HEK293 (cell line): ENCODE measurements around the gene CHN2.

ENCODE experiments used
- CTCF ChIA-PET: fragments of 350-600 bp; formaldehyde crosslinking; extraction: SDS; loops from one replicate; lab custom pipeline; 2021; ENCODE audit warnings: antibody characterized with exemption; lab: Yijun Ruan, JAX
- POLR2A ChIA-PET: fragments of 300-600 bp; formaldehyde crosslinking; extraction: SDS; loops from one replicate; lab custom pipeline; 2020; ENCODE audit warnings: antibody characterized with exemption, inconsistent platforms; lab: Yijun Ruan, JAX
- H3K27ac ChIP-seq: fragments of 200-500 bp; sonication (Bioruptor generic); 2 replicates; pipeline ENCODE4 v1.5.1; 2014; ENCODE audit warnings: low read depth, low read length, control low read depth, inconsistent platforms; ENCODE audit errors: extremely low read depth
- H3K36me3 ChIP-seq, 2 experiments: fragments of 200-500 bp in 1 of 2; sonication (Bioruptor generic) in 1 of 2; 1 replicate in 1 of 2; 2 replicates in 1 of 2; pipeline ENCODE4 v1.5.1; 2014 to 2017; ENCODE audit warnings: inconsistent platforms in 2 of 2, low read length in 2 of 2; ENCODE audit not compliant: control insufficient read depth in 2 of 2, insufficient read depth in 1 of 2
- H3K4me1 ChIP-seq: fragments of 200-500 bp; sonication (Bioruptor generic); 2 replicates; pipeline ENCODE4 v1.5.1; 2014; ENCODE audit warnings: mild to moderate bottlenecking, low read length, inconsistent platforms; ENCODE audit not compliant: control insufficient read depth, insufficient read depth
- H3K4me3 ChIP-seq: 2 replicates; pipeline ENCODE4 v1.5.1; 2011; ENCODE audit warnings: low read depth, mild to moderate bottlenecking, control low read depth, low read length, moderate library complexity
- H3K9me3 ChIP-seq: fragments of 200-500 bp; sonication (Bioruptor generic); 2 replicates; pipeline ENCODE4 v1.5.1; 2014; ENCODE audit warnings: low read depth, low read length, inconsistent platforms; ENCODE audit not compliant: control insufficient read depth, insufficient read depth
- FEZF1 ChIP-seq: fragments of 450-650 bp; formaldehyde crosslinking; IDR thresholded peaks from 2 replicates; pipeline ENCODE4 v1.5.1; 2016; ENCODE audit warnings: missing biosample characterization, missing genetic modification characterization
- KLF16 ChIP-seq: fragments of 450-650 bp; formaldehyde crosslinking; IDR thresholded peaks from 2 replicates; pipeline ENCODE4 v1.5.1; 2017; ENCODE audit warnings: missing biosample characterization, missing genetic modification characterization
- OVOL3 ChIP-seq: fragments of 450-650 bp; formaldehyde crosslinking; IDR thresholded peaks from 2 replicates; pipeline ENCODE4 v1.5.1; 2016; ENCODE audit warnings: missing biosample characterization, missing genetic modification characterization
- SETDB1 ChIP-seq: IDR thresholded peaks from one replicate; pipeline ENCODE4 v1.6.1; 2017; ENCODE audit warnings: mild to moderate bottlenecking, low read length, moderate library complexity, mixed read lengths; ENCODE audit not compliant: insufficient read length
- SP3 ChIP-seq: fragments of 450-650 bp; formaldehyde crosslinking; IDR thresholded peaks from 2 replicates; pipeline ENCODE4 v1.5.1; 2016; ENCODE audit warnings: missing biosample characterization, missing genetic modification characterization
- WT1 ChIP-seq: fragments of 450-650 bp; formaldehyde crosslinking; IDR thresholded peaks from 2 replicates; pipeline ENCODE4 v1.5.1; 2016; ENCODE audit warnings: missing biosample characterization, missing genetic modification characterization
- ZBTB11 ChIP-seq: fragments of 450-650 bp; formaldehyde crosslinking; conservative IDR thresholded peaks from 2 replicates; pipeline ENCODE4 v1.5.1; 2016; ENCODE audit warnings: low read depth, missing biosample characterization, missing genetic modification characterization
- ZBTB17 ChIP-seq: fragments of 450-650 bp; formaldehyde crosslinking; IDR thresholded peaks from 2 replicates; pipeline ENCODE4 v1.5.1; 2016; ENCODE audit warnings: missing biosample characterization, missing genetic modification characterization
- ZBTB7A ChIP-seq: fragments of 450-650 bp; formaldehyde crosslinking; IDR thresholded peaks from 2 replicates; pipeline ENCODE4 v1.5.1; 2016; ENCODE audit warnings: low read depth, missing biosample characterization, missing genetic modification characterization
- ZFP3 ChIP-seq: fragments of 450-650 bp; formaldehyde crosslinking; IDR thresholded peaks from 2 replicates; pipeline ENCODE4 v1.5.1; 2016; ENCODE audit warnings: low read depth, missing biosample characterization, missing genetic modification characterization
- ZIC2 ChIP-seq: fragments of 450-650 bp; formaldehyde crosslinking; IDR thresholded peaks from 2 replicates; pipeline ENCODE4 v1.5.1; 2016; ENCODE audit warnings: missing biosample characterization, missing genetic modification characterization
- ZNF10 ChIP-seq: fragments of 450-650 bp; formaldehyde crosslinking; IDR thresholded peaks from 2 replicates; pipeline ENCODE4 v1.5.1; 2017; ENCODE audit warnings: missing biosample characterization, missing genetic modification characterization
- ZNF114 ChIP-seq: fragments of 450-650 bp; formaldehyde crosslinking; IDR thresholded peaks from 2 replicates; pipeline ENCODE4 v1.5.0; 2017; ENCODE audit warnings: missing biosample characterization, missing genetic modification characterization
- ZNF239 ChIP-seq: fragments of 450-650 bp; formaldehyde crosslinking; IDR thresholded peaks from 2 replicates; pipeline ENCODE4 v1.5.1; 2016; ENCODE audit warnings: missing biosample characterization, missing genetic modification characterization
- ZNF248 ChIP-seq: fragments of 450-650 bp; formaldehyde crosslinking; IDR thresholded peaks from 2 replicates; pipeline ENCODE4 v1.5.1; 2017; ENCODE audit warnings: missing biosample characterization, missing genetic modification characterization
- ZNF292 ChIP-seq: fragments of 450-650 bp; formaldehyde crosslinking; IDR thresholded peaks from 2 replicates; pipeline ENCODE4 v1.5.1; 2016; ENCODE audit warnings: low read depth, missing biosample characterization, missing genetic modification characterization, borderline replicate concordance
- ZNF302 ChIP-seq: fragments of 450-650 bp; formaldehyde crosslinking; IDR thresholded peaks from 2 replicates; pipeline ENCODE4 v1.5.1; 2016; ENCODE audit warnings: missing biosample characterization, missing genetic modification characterization, low read depth
- ZNF354C ChIP-seq: fragments of 450-650 bp; formaldehyde crosslinking; IDR thresholded peaks from 2 replicates; pipeline ENCODE4 v1.5.1; 2016; ENCODE audit warnings: missing biosample characterization, missing genetic modification characterization, low read depth, borderline replicate concordance
- ZNF404 ChIP-seq: fragments of 450-650 bp; formaldehyde crosslinking; IDR thresholded peaks from 2 replicates; pipeline ENCODE4 v1.5.1; 2017; ENCODE audit warnings: missing biosample characterization, missing genetic modification characterization
- ZNF560 ChIP-seq: fragments of 450-650 bp; formaldehyde crosslinking; IDR thresholded peaks from 2 replicates; pipeline ENCODE4 v1.5.1; 2017; ENCODE audit warnings: missing biosample characterization, missing genetic modification characterization, borderline replicate concordance
- ZNF610 ChIP-seq: fragments of 450-650 bp; formaldehyde crosslinking; IDR thresholded peaks from 2 replicates; pipeline ENCODE4 v1.5.1; 2016; ENCODE audit warnings: missing biosample characterization, missing genetic modification characterization, borderline replicate concordance
- ZNF624 ChIP-seq: fragments of 450-650 bp; formaldehyde crosslinking; IDR thresholded peaks from 2 replicates; pipeline ENCODE4 v1.5.1; 2017; ENCODE audit warnings: missing biosample characterization, missing genetic modification characterization
- ZNF768 ChIP-seq: fragments of 450-650 bp; formaldehyde crosslinking; IDR thresholded peaks from 2 replicates; pipeline ENCODE4 v1.5.1; 2018; ENCODE audit warnings: missing biosample characterization, mild to moderate bottlenecking, missing genetic modification characterization
- ZNF837 ChIP-seq: fragments of 450-650 bp; formaldehyde crosslinking; IDR thresholded peaks from 2 replicates; pipeline ENCODE4 v1.5.1; 2016; ENCODE audit warnings: missing biosample characterization, missing genetic modification characterization
- ZSCAN23 ChIP-seq: fragments of 450-650 bp; formaldehyde crosslinking; IDR thresholded peaks from 2 replicates; pipeline ENCODE4 v1.5.1; 2016; ENCODE audit warnings: missing biosample characterization, missing genetic modification characterization
- TF ChIP-seq, protein P1 (sequence below): fragments of 450-650 bp; formaldehyde crosslinking; IDR thresholded peaks from 2 replicates; pipeline ENCODE4 v1.5.1; 2016; ENCODE audit warnings: missing biosample characterization, missing genetic modification characterization
- TF ChIP-seq, protein P2 (sequence below): fragments of 450-650 bp; formaldehyde crosslinking; IDR thresholded peaks from 2 replicates; pipeline ENCODE4 v1.5.1; 2016; ENCODE audit warnings: missing biosample characterization, missing genetic modification characterization, low read depth
- TF ChIP-seq, protein P3 (sequence below): fragments of 450-650 bp; formaldehyde crosslinking; IDR thresholded peaks from 2 replicates; pipeline ENCODE4 v1.5.1; 2016; ENCODE audit warnings: missing biosample characterization, missing genetic modification characterization, low read depth

Gene CHN2

DNA sequence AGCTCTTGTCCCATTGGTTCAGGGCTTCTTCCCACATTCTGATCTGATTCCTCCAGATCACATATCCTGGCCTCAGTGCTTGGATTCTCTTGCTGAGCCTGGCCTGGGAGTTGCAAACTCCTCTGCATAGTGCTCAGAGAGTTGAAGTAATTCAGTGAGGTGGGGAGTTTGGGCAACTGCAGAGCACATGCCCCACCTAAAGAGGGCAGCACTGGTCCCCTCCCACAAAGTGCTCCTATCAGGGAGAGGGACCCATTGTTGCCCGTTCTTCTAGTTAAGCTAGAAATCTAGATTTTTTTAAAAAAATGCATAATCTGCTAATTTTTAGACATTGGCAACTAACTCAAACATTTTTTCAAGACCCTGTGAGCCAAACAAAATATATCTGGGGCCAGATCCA lies 45.1 kb downstream of the CHN2 start:
- TF ChIP-seq ZIC2 (tag by site-specific recombination), result no peak
- TF ChIP-seq ZNF837 (tag by site-specific recombination), result no peak
- TF ChIP-seq, protein P1, sequence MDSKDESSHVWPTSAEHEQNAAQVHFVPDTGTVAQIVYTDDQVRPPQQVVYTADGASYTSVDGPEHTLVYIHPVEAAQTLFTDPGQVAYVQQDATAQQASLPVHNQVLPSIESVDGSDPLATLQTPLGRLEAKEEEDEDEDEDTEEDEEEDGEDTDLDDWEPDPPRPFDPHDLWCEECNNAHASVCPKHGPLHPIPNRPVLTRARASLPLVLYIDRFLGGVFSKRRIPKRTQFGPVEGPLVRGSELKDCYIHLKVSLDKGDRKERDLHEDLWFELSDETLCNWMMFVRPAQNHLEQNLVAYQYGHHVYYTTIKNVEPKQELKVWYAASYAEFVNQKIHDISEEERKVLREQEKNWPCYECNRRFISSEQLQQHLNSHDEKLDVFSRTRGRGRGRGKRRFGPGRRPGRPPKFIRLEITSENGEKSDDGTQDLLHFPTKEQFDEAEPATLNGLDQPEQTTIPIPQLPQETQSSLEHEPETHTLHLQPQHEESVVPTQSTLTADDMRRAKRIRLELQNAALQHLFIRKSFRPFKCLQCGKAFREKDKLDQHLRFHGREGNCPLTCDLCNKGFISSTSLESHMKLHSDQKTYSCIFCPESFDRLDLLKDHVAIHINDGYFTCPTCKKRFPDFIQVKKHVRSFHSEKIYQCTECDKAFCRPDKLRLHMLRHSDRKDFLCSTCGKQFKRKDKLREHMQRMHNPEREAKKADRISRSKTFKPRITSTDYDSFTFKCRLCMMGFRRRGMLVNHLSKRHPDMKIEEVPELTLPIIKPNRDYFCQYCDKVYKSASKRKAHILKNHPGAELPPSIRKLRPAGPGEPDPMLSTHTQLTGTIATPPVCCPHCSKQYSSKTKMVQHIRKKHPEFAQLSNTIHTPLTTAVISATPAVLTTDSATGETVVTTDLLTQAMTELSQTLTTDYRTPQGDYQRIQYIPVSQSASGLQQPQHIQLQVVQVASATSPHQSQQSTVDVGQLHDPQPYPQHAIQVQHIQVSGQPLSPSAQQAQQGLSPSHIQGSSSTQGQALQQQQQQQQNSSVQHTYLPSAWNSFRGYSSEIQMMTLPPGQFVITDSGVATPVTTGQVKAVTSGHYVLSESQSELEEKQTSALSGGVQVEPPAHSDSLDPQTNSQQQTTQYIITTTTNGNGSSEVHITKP (tag by site-specific recombination), result no peak
- TF ChIP-seq ZNF248 (tag by site-specific recombination), result no peak
- TF ChIP-seq ZNF624 (tag by site-specific recombination), result no peak
- TF ChIP-seq ZNF114, result no peak
- TF ChIP-seq ZSCAN23, result no peak
- no peak for TF ChIP-seq ZNF560 (tag by site-specific recombination)
- TF ChIP-seq KLF16, result no peak
- TF ChIP-seq, protein P2, sequence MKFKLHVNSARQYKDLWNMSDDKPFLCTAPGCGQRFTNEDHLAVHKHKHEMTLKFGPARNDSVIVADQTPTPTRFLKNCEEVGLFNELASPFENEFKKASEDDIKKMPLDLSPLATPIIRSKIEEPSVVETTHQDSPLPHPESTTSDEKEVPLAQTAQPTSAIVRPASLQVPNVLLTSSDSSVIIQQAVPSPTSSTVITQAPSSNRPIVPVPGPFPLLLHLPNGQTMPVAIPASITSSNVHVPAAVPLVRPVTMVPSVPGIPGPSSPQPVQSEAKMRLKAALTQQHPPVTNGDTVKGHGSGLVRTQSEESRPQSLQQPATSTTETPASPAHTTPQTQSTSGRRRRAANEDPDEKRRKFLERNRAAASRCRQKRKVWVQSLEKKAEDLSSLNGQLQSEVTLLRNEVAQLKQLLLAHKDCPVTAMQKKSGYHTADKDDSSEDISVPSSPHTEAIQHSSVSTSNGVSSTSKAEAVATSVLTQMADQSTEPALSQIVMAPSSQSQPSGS (tag by site-specific recombination), result no peak
- TF ChIP-seq ZBTB7A, result no peak
- TF ChIP-seq ZFP3 (tag by site-specific recombination), result no peak
- no peak for TF ChIP-seq ZNF354C
- ChIA-PET CTCF (interaction anchor here (0.6 to 1.7 kb wide), 12 partner anchors 10 to 506 kb away, joined by 3 to 6 read pairs (median 4); no protein-coding TSS in a partner anchor), POLR2A (no interaction called here)
- H3K27ac ChIP-seq, result no peak overlapping the region
- no peaks in the 10 kb centered on the region for H3K4me1 ChIP-seq
- no peaks in the 10 kb centered on the region for H3K36me3 ChIP-seq
- H3K4me3 ChIP-seq, result no peak overlapping the region
- no peaks in the 10 kb centered on the region for H3K9me3 ChIP-seq

DNA sequence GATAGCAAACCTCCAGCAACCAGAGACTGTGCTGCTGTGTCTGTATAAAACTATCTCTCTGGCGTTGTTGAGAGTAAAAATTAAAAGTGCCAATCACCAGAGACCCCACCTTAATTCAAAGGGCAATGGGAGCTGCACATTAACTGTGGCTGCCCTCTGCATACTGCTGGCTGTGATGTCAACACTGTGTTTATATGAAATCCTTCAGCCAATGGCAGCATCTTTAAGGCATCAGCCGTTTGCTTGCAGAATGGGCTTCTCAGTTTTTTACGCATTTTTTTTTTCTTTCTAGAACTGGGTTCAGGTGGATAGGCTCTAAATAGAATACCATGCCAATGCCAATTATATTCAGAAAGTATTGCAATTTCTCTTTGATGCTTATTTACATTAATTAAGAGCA lies 47.7 kb downstream of the CHN2 start:
- CTCF ChIA-PET, result interaction anchor here (0.6 to 1.5 kb wide), 3 partner anchors 27 to 54 kb away, joined by 3 to 8 read pairs (median 3); no protein-coding TSS in a partner anchor
- Histone ChIP-seq H3K36me3 (no peaks in the 10 kb centered on the region), H3K27ac (no peak overlapping the region), H3K9me3 (no peaks in the 10 kb centered on the region), H3K4me1 (no peaks in the 10 kb centered on the region), H3K4me3 (no peak overlapping the region)
- TF ChIP-seq ZBTB11 (tag by site-specific recombination), result no peak
- TF ChIP-seq, protein P3, sequence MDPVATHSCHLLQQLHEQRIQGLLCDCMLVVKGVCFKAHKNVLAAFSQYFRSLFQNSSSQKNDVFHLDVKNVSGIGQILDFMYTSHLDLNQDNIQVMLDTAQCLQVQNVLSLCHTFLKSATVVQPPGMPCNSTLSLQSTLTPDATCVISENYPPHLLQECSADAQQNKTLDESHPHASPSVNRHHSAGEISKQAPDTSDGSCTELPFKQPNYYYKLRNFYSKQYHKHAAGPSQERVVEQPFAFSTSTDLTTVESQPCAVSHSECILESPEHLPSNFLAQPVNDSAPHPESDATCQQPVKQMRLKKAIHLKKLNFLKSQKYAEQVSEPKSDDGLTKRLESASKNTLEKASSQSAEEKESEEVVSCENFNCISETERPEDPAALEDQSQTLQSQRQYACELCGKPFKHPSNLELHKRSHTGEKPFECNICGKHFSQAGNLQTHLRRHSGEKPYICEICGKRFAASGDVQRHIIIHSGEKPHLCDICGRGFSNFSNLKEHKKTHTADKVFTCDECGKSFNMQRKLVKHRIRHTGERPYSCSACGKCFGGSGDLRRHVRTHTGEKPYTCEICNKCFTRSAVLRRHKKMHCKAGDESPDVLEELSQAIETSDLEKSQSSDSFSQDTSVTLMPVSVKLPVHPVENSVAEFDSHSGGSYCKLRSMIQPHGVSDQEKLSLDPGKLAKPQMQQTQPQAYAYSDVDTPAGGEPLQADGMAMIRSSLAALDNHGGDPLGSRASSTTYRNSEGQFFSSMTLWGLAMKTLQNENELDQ (tag by site-specific recombination), result no peak
- no peak for TF ChIP-seq ZNF404
- no peak for TF ChIP-seq ZNF292 (tag by site-specific recombination)
- no peak for TF ChIP-seq ZNF239
- TF ChIP-seq OVOL3 (tag by site-specific recombination), result no peak
- TF ChIP-seq FEZF1 (tag by site-specific recombination), result no peak
- no peak for TF ChIP-seq ZNF610 (tag by site-specific recombination)
- TF ChIP-seq WT1, result no peak
- TF ChIP-seq ZBTB17 (tag by site-specific recombination), result no peak
- TF ChIP-seq SETDB1, result no peak
- TF ChIP-seq ZNF768 (tag by site-specific recombination), result no peak
- no peak for TF ChIP-seq SP3
- no peak for TF ChIP-seq ZNF302 (tag by site-specific recombination)
- TF ChIP-seq ZNF10 (tag by site-specific recombination), result no peak
- POLR2A ChIA-PET, result no interaction called here
